Measurements from ENCODE around the gene MOCS2. TPM values are rescaled to one million over a fixed set of nuclear protein-coding genes. Genes with fewer than 3 reads are reported as not detected.

Gene MOCS2
- total and polyA plus RNA-seq, 10 of the 15 experiments (the other 5 are each of a cell fraction or from before 2014, with no cell fraction given) = 11.0 to 27.4 (median 22.5) TPM

GRCh38 chr5:53120165-53120564, 10.6 kb upstream of the MOCS2 start:
- RAD21 ChIA-PET (ENCODE audit: unreplicated experiment) = no interaction called here
- intact Hi-C loops (cut with micrococcal nuclease; ENCODE audit: unreplicated experiment) (no loop called here), in situ Hi-C loops (cut with MboI) (no loop called here)
- Histone ChIP-seq H3K36me3 (ENCODE audit: control insufficient read depth in 2 of 2, insufficient read depth in 2 of 2, low read length in 1 of 2) (no peaks in the 10 kb centered on the region), H3K4me2 (ENCODE audit: control insufficient read depth, insufficient read depth) (no peak overlapping the region), H2AFZ (ENCODE audit: control insufficient read depth, low read depth, low read length) (no peak overlapping the region), H4K20me1 (ENCODE audit: control insufficient read depth, insufficient read depth) (no peaks in the 10 kb centered on the region), H3K27me3 (replicated peaks in 1 of 2; ENCODE audit: control insufficient read depth in 2 of 2, insufficient read depth in 2 of 2, low read length in 1 of 2) (no peaks in the 10 kb centered on the region; a peak in 2 of 4 replicates), H3K9me3 (replicated peaks; ENCODE audit: control insufficient read depth, insufficient read depth, low read length) (no peaks in the 10 kb centered on the region), H3K27ac (ENCODE audit: control insufficient read depth, insufficient read depth) (no peak overlapping the region), H3K9ac (ENCODE audit: control insufficient read depth, insufficient read depth, low read length) (no peak overlapping the region), H3K4me3 (no peak overlapping the region), H3K79me2 (ENCODE audit: control insufficient read depth, insufficient read depth, low read length) (no peaks in the 10 kb centered on the region), H3K4me1 (ENCODE audit: control insufficient read depth, insufficient read depth, low read length) (no peaks in the 10 kb centered on the region)
- BruUV-seq (replicated peaks) = no TSS peak
- FAIRE-seq (no peak), ATAC-seq (no peak), DNase-seq (ENCODE audit: low read depth, low spot score) (no peak)
- WGBS (ENCODE audit: insufficient coverage, insufficient replicate concordance, low lambda C conversion rate, missing lambda C conversion rate) = 94% methylated on average over 1 of the region's 1 CpG
- CTCF ChIA-PET = interaction anchor here (0.8 kb wide), 1 partner anchor 1114 kb away, joined by 3 read pairs; no protein-coding TSS in a partner anchor
- SMC1A ChIA-PET (ENCODE audit: uncharacterized antibody, unreplicated experiment) = no interaction called here
- POLR2A ChIA-PET = no interaction called here
- TF ChIP-seq ASH2L (IDR thresholded peaks at IDR 0.05; ENCODE audit: borderline replicate concordance, low read depth) = no peak
- no peak for TF ChIP-seq NFYB (IDR thresholded peaks at IDR 0.05; ENCODE audit: insufficient read depth, low read depth, low read length)
- TF ChIP-seq RFX5 (IDR thresholded peaks at IDR 0.05; ENCODE audit: low read depth, low read length) = no peak
- no peak for TF ChIP-seq HDAC2 (IDR thresholded peaks at IDR 0.05)
- TF ChIP-seq JUND (IDR thresholded peaks at IDR 0.05; ENCODE audit: low read depth, low read length) = no peak
- TF ChIP-seq RUNX3 (IDR thresholded peaks at IDR 0.05; ENCODE audit: low read length) = no peak

GRCh38 chr5:53118879-53119278, 9.3 kb upstream of the MOCS2 start:
- CTCF ChIA-PET = interaction anchor here (1.0 to 3.2 kb wide), 2 partner anchors 22 to 170 kb away, joined by 3 to 13 read pairs; no protein-coding TSS in a partner anchor
- in situ Hi-C loops (cut with MboI) = no loop called here
- no peak for ATAC-seq

More at GRCh38 chr5:53118879-53119278, 9.3 kb upstream of the MOCS2 start:
- POLR2A ChIA-PET = no interaction called here
- FAIRE-seq (no peak), DNase-seq (ENCODE audit: low read depth, low spot score) (no peak)
- Histone ChIP-seq H3K9ac (ENCODE audit: control insufficient read depth, insufficient read depth, low read length) (no peak overlapping the region), H3K27ac (ENCODE audit: control insufficient read depth, insufficient read depth) (no peak overlapping the region), H3K36me3 (ENCODE audit: control insufficient read depth in 2 of 2, insufficient read depth in 2 of 2, low read length in 1 of 2) (no peaks in the 10 kb centered on the region), H3K4me3 (no peak overlapping the region), H3K9me3 (replicated peaks; ENCODE audit: control insufficient read depth, insufficient read depth, low read length) (no peaks in the 10 kb centered on the region), H3K27me3 (replicated peaks in 1 of 2; ENCODE audit: control insufficient read depth in 2 of 2, insufficient read depth in 2 of 2, low read length in 1 of 2) (no peaks in the 10 kb centered on the region; a peak in 2 of 4 replicates), H3K79me2 (ENCODE audit: control insufficient read depth, insufficient read depth, low read length) (no peaks in the 10 kb centered on the region), H2AFZ (ENCODE audit: control insufficient read depth, low read depth, low read length) (no peak overlapping the region), H4K20me1 (ENCODE audit: control insufficient read depth, insufficient read depth) (no peaks in the 10 kb centered on the region), H3K4me1 (ENCODE audit: control insufficient read depth, insufficient read depth, low read length) (no peaks in the 10 kb centered on the region), H3K4me2 (ENCODE audit: control insufficient read depth, insufficient read depth) (no peak overlapping the region)
- intact Hi-C loops (cut with micrococcal nuclease; ENCODE audit: unreplicated experiment) = no loop called here
- WGBS (ENCODE audit: insufficient coverage, insufficient replicate concordance, low lambda C conversion rate, missing lambda C conversion rate) = 100% methylated on average over 5 of the region's 5 CpGs
- TF ChIP-seq REST (IDR thresholded peaks at IDR 0.05; ENCODE audit: low read depth, low read length) (no peak), IRF4 (IDR thresholded peaks at IDR 0.05; ENCODE audit: low read depth, low read length) (no peak), POU2F2 (IDR thresholded peaks at IDR 0.05; ENCODE audit: borderline replicate concordance, low read depth, low read length) (no peak), NR2C2 (IDR thresholded peaks at IDR 0.05; ENCODE audit: borderline replicate concordance, control insufficient read depth, insufficient read length, low read depth) (no peak), RB1 (IDR thresholded peaks at IDR 0.05; ENCODE audit: borderline replicate concordance) (no peak), EP300 (IDR thresholded peaks at IDR 0.05; ENCODE audit: borderline replicate concordance in 1 of 2, control insufficient read depth in 1 of 2, low read depth in 2 of 2, low read length in 2 of 2) (no peak), PAX5 (IDR thresholded peaks at IDR 0.05; ENCODE audit: borderline replicate concordance, low read depth, low read length) (no peak), TAF1 (IDR thresholded peaks at IDR 0.05; ENCODE audit: borderline replicate concordance, low read depth, low read length) (no peak)
- SMC1A ChIA-PET (ENCODE audit: uncharacterized antibody, unreplicated experiment) = no interaction called here
- RAD21 ChIA-PET (ENCODE audit: unreplicated experiment) = no interaction called here
- no TSS peak for BruUV-seq (replicated peaks)
